MM.1S (cell line): ENCODE data around the gene IL12B.
A peak's percentile ranks its signal among the peaks of the same experiment; 100 is the strongest.

ENCODE experiments used
- DNase-seq: peaks from one replicate; pipeline ENCODE4 v3.0.0-alpha.2; 2015
- H2AFZ ChIP-seq: fragments of 300-600 bp; sonication (generic); 2 replicates; pipeline ENCODE4 v1.6.0; 2016; ENCODE audit warnings: antibody characterized with exemption, low read length
- H3F3A ChIP-seq: fragments of 300-600 bp; sonication (generic); 2 replicates; pipeline ENCODE4 v1.6.1; 2016; ENCODE audit warnings: mild to moderate bottlenecking, antibody characterized with exemption, low read length, moderate library complexity, mixed read lengths; ENCODE audit not compliant: insufficient read depth
- H3K27ac ChIP-seq: fragments of 300-600 bp; sonication (generic); 2 replicates; pipeline ENCODE4 v1.5.1; 2016; ENCODE audit warnings: mild to moderate bottlenecking, low read length
- H3K27me3 ChIP-seq: fragments of 300-600 bp; sonication (generic); replicated peaks from 2 replicates; pipeline ENCODE4 v1.6.0; 2016; ENCODE audit warnings: low read length; ENCODE audit not compliant: insufficient read depth
- H3K36me3 ChIP-seq: fragments of 300-600 bp; sonication (generic); replicated peaks from 2 replicates; pipeline ENCODE4 v1.6.1; 2016; ENCODE audit warnings: mild to moderate bottlenecking, low read length, mixed read lengths; ENCODE audit not compliant: insufficient read depth
- H3K4me1 ChIP-seq: fragments of 300-600 bp; sonication (generic); 2 replicates; pipeline ENCODE4 v1.6.1; 2016; ENCODE audit warnings: low read length, mixed read lengths
- H3K4me2 ChIP-seq: fragments of 300-600 bp; sonication (generic); 2 replicates; pipeline ENCODE4 v1.6.0; 2016; ENCODE audit warnings: low read depth, low read length
- H3K4me3 ChIP-seq: fragments of 300-600 bp; sonication (generic); 2 replicates; pipeline ENCODE4 v1.5.1; 2016; ENCODE audit warnings: low read length, mixed read lengths
- H3K79me2 ChIP-seq: fragments of 300-600 bp; sonication (generic); 2 replicates; pipeline ENCODE4 v1.6.1; 2016; ENCODE audit warnings: mixed run types, low read length, mixed read lengths
- H3K9ac ChIP-seq: fragments of 300-600 bp; sonication (generic); 2 replicates; pipeline ENCODE4 v1.6.1; 2016; ENCODE audit warnings: low read length, mixed read lengths
- H3K9me2 ChIP-seq: fragments of 300-600 bp; sonication (generic); replicated peaks from 2 replicates; pipeline ENCODE4 v1.6.1; 2016; ENCODE audit warnings: mild to moderate bottlenecking, low read length, mixed read lengths; ENCODE audit not compliant: insufficient read depth
- H3K9me3 ChIP-seq: fragments of 300-600 bp; sonication (generic); replicated peaks from 2 replicates; pipeline ENCODE4 v1.6.1; 2016; ENCODE audit warnings: mild to moderate bottlenecking, low read length, mixed read lengths; ENCODE audit not compliant: insufficient read depth
- H4K20me1 ChIP-seq: fragments of 300-600 bp; sonication (generic); 2 replicates; pipeline ENCODE4 v1.6.1; 2016; ENCODE audit warnings: mild to moderate bottlenecking, low read length, moderate library complexity, mixed read lengths; ENCODE audit not compliant: insufficient read depth
- EZH2 ChIP-seq: fragments of 300-600 bp; sonication (generic); optimal IDR thresholded peaks from 2 replicates; pipeline ENCODE3; 2017; ENCODE audit warnings: low read depth, mild to moderate bottlenecking, antibody characterized with exemption, low read length, mixed read lengths
- EZH2phosphoT487 ChIP-seq: fragments of 300-600 bp; sonication (generic); IDR thresholded peaks from 2 replicates; pipeline ENCODE4 v1.6.1; 2018; ENCODE audit warnings: antibody characterized with exemption, low read length
- TF ChIP-seq, protein P1 (sequence below): fragments of 300-600 bp; sonication (generic); IDR thresholded peaks from 2 replicates; pipeline ENCODE4 v1.5.1; 2016; ENCODE audit warnings: antibody characterized with exemption, low read length, mixed read lengths

Gene IL12B

DNA sequence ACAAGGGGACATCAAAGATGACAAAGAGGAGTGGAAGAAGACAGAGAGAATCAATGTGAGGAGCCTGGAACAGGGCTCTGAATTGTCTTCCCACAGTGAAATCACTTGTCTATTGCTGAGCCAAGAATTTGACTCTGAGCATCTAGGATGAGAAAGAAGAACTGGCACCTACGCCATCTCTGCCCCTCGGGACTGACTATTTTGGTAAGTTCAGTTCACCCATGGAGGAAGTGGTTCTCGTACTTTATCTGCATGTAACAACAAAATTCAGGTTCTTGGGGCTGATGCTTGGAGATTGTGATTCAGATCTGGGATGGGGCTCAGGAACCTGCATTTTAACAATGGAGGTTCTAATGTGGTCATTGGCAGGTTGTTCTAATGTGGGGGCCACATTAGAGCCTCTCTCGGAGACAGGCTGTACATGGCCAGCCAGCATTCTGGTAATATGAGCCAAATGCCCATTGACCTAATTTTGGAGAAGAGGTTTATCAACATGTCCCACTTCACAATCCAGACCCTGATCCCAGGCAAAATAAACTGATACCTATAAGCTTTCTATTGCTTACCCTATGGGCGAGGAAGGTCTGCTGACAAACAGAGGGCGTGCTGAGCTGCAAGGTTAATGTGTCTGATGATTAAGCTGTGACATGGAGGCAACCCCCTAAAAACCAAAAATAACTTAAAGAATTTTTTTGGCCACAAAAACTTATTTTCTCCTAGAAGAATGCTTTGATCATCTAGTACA is 2.7 kb upstream of the IL12B start:
- Histone ChIP-seq H4K20me1 (no peaks in the 10 kb centered on the region), H3K27me3 (no peaks in the 10 kb centered on the region), H3F3A (peaks cover 12% of the 10 kb centered on the region), H3K9me2 (no peaks in the 10 kb centered on the region), H3K9ac (no peak overlapping the region), H3K9me3 (no peaks in the 10 kb centered on the region), H3K79me2 (no peaks in the 10 kb centered on the region), H3K27ac (no peak overlapping the region), H3K4me1 (peaks cover 27% of the 10 kb centered on the region), H3K4me2 (no peak overlapping the region), H3K36me3 (no peaks in the 10 kb centered on the region), H2AFZ (no peak overlapping the region), H3K4me3 (no peak overlapping the region)
- no peak for DNase-seq
- TF ChIP-seq, protein P1, sequence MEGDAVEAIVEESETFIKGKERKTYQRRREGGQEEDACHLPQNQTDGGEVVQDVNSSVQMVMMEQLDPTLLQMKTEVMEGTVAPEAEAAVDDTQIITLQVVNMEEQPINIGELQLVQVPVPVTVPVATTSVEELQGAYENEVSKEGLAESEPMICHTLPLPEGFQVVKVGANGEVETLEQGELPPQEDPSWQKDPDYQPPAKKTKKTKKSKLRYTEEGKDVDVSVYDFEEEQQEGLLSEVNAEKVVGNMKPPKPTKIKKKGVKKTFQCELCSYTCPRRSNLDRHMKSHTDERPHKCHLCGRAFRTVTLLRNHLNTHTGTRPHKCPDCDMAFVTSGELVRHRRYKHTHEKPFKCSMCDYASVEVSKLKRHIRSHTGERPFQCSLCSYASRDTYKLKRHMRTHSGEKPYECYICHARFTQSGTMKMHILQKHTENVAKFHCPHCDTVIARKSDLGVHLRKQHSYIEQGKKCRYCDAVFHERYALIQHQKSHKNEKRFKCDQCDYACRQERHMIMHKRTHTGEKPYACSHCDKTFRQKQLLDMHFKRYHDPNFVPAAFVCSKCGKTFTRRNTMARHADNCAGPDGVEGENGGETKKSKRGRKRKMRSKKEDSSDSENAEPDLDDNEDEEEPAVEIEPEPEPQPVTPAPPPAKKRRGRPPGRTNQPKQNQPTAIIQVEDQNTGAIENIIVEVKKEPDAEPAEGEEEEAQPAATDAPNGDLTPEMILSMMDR, result no peak
- TF ChIP-seq EZH2phosphoT487 (no peak), EZH2 (no peak)

DNA sequence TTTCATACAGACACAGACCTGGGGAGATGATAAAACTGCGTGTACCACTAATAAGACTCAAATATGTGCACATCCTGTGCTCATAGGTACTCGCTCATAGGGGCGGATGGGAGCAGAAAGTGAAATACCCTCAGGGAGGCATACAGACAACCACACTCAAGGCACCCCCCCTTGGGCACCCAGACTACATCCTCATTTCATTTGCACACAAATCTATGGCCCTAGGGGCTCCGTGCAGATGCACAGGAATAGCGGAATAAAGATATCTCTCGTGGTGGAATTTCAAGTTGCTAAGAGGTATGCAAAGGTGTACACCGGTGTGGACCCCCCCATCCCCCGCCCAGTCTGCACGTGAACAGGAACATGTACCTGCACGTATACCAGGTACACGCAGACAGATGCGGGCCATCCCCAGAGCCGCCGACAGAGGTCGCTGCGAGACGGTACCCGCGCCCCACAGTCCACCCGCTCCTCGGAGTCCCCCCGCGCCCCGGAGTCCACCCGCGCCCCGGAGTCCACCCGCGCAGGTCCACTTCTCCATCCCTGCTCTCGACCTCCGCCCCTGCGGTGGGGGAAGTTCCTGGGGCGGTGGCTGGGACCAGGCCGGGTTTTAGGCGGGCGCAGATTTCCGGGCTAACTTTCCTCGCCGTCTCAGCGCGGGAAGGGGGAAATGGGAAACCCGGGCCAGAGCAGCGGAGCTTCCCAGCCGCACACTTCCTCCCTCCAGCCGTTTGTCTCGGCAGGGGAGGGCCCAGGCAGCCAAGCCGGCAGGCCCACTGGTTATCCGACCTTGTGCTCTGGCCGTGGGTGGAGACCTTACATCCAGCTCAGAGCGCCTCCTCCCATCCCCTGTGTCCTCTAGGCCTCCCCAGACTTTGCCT is 1.0 kb upstream of the IL12B start:
- Histone ChIP-seq H3K4me2 (peak overlapping the region; percentile 87), H3K36me3 (no peaks in the 10 kb centered on the region), H3K9me2 (no peaks in the 10 kb centered on the region), H3K9me3 (no peaks in the 10 kb centered on the region), H2AFZ (peak overlapping the region; percentile 99), H3K27ac (peak overlapping the region; percentile 50; the same call in 1 of the 2 replicates), H4K20me1 (no peaks in the 10 kb centered on the region), H3F3A (no peaks in the 10 kb centered on the region), H3K9ac (peak overlapping the region; percentile 88), H3K79me2 (no peaks in the 10 kb centered on the region), H3K4me3 (peak overlapping the region; percentile 82), H3K4me1 (peaks cover 11% of the 10 kb centered on the region), H3K27me3 (no peaks in the 10 kb centered on the region)
- DNase-seq, result peak; percentile 68
- TF ChIP-seq, protein P1, result peak; percentile 82
- no peak for TF ChIP-seq EZH2

DNA sequence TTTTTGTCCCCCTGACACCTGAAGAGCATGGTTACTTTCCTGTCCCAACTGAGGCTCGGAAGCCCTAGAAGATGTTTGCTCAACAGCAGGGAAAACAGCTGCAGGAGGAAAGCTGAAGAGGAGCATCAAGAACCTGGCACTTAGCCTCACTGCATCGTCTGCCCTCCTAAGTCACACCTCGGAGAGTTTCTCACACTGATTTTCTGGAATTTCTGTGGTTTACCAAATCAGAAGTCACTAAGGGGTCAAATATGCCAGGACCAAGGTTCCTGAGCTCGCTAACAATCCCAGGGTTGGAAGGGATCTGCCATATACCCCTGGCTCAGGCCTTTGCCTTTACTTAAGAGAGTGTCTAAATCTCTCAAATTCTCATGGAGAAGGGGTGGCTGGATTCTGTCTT is 5.3 kb downstream of the IL12B start:
- no peak overlapping the region for H2AFZ ChIP-seq
- no peaks in the 10 kb centered on the region for H3F3A ChIP-seq
- H4K20me1 ChIP-seq, result no peaks in the 10 kb centered on the region
- H3K9me2 ChIP-seq, result no peaks in the 10 kb centered on the region
- TF ChIP-seq, protein P1, result no peak
- TF ChIP-seq EZH2phosphoT487 (no peak), EZH2 (no peak)
- H3K79me2 ChIP-seq, result no peaks in the 10 kb centered on the region
- no peaks in the 10 kb centered on the region for H3K27me3 ChIP-seq
- H3K4me1 ChIP-seq, result no peaks in the 10 kb centered on the region
- DNase-seq, result no peak
- no peak overlapping the region for H3K4me2 ChIP-seq
- no peaks in the 10 kb centered on the region for H3K36me3 ChIP-seq
- H3K9ac ChIP-seq, result no peak overlapping the region
- no peak overlapping the region for H3K4me3 ChIP-seq
- no peak overlapping the region for H3K27ac ChIP-seq
- no peaks in the 10 kb centered on the region for H3K9me3 ChIP-seq
